H9 (cell line): ENCODE results near the gene RAB1B. TPM values are rescaled to one million over a fixed set of nuclear protein-coding genes. Genes with fewer than 3 reads are reported as not detected.

Experiments
- DNase-seq: peaks from one replicate; pipeline ENCODE4 v3.0.0-alpha.2; 2017
- H2AFZ ChIP-seq: one replicate; pipeline ENCODE4 v1.6.1; 2013; ENCODE audit warnings: mild to moderate bottlenecking, low read length, control low read depth, moderate library complexity
- H2AK5ac ChIP-seq: 2 replicates; pipeline ENCODE4 v1.6.1; 2013; ENCODE audit warnings: low read length, control low read depth, mixed read lengths; ENCODE audit not compliant: insufficient read length
- H2BK120ac ChIP-seq: one replicate; pipeline ENCODE4 v1.6.1; 2013; ENCODE audit warnings: low read depth, mild to moderate bottlenecking, low read length, control low read depth, inconsistent platforms; ENCODE audit not compliant: poor library complexity, severe bottlenecking
- H2BK12ac ChIP-seq: 2 replicates; pipeline ENCODE4 v1.6.1; 2013; ENCODE audit warnings: low read length, control low read depth, mixed read lengths, low read depth; ENCODE audit not compliant: insufficient read length
- H2BK15ac ChIP-seq: 2 replicates; pipeline ENCODE4 v1.6.1; 2013; ENCODE audit warnings: low read depth, low read length, control low read depth
- H2BK20ac ChIP-seq: one replicate; pipeline ENCODE4 v1.6.1; 2013; ENCODE audit warnings: low read depth, mild to moderate bottlenecking, low read length, control low read depth, inconsistent platforms; ENCODE audit not compliant: poor library complexity, severe bottlenecking
- H2BK5ac ChIP-seq: 2 replicates; pipeline ENCODE4 v1.6.1; 2013; ENCODE audit warnings: low read length, control low read depth, mixed read lengths; ENCODE audit not compliant: insufficient read length
- H3K14ac ChIP-seq: 2 replicates; pipeline ENCODE4 v1.6.1; 2013; ENCODE audit warnings: low read length, control low read depth; ENCODE audit not compliant: insufficient read depth
- H3K18ac ChIP-seq: 2 replicates; pipeline ENCODE4 v1.6.1; 2013; ENCODE audit warnings: low read depth, mild to moderate bottlenecking, mixed read lengths, low read length, control low read depth; ENCODE audit not compliant: insufficient read length
- H3K23ac ChIP-seq: 2 replicates; pipeline ENCODE4 v1.6.1; 2013; ENCODE audit warnings: low read length, control low read depth, mixed read lengths, low read depth; ENCODE audit not compliant: insufficient read length
- H3K23me2 ChIP-seq: 2 replicates; pipeline ENCODE4 v1.6.1; 2013; ENCODE audit warnings: low read depth, mild to moderate bottlenecking, mixed read lengths, low read length, control low read depth; ENCODE audit not compliant: insufficient read length, poor library complexity, severe bottlenecking
- H3K27ac ChIP-seq: 2 replicates; pipeline ENCODE4 v1.5.1; 2013; ENCODE audit warnings: low read length, control low read depth, mixed read lengths, low read depth; ENCODE audit not compliant: insufficient read length
- H3K27me3 ChIP-seq: 2 replicates; pipeline ENCODE4 v1.6.1; 2013; ENCODE audit warnings: low read length, control low read depth, inconsistent platforms; ENCODE audit not compliant: insufficient read depth
- H3K4ac ChIP-seq: 2 replicates; pipeline ENCODE4 v1.6.1; 2013; ENCODE audit warnings: low read depth, mild to moderate bottlenecking, control low read depth, inconsistent platforms, low read length, moderate library complexity
- H3K4me1 ChIP-seq: 2 replicates; pipeline ENCODE4 v1.6.1; 2013; ENCODE audit warnings: low read length, control low read depth, inconsistent platforms; ENCODE audit not compliant: insufficient read depth
- H3K4me2 ChIP-seq: 2 replicates; pipeline ENCODE4 v1.6.1; 2013; ENCODE audit warnings: low read length, control low read depth, mixed read lengths; ENCODE audit not compliant: insufficient read length, insufficient read depth
- H3K56ac ChIP-seq: 2 replicates; pipeline ENCODE4 v1.6.1; 2013; ENCODE audit warnings: low read depth, mild to moderate bottlenecking, mixed read lengths, low read length, control low read depth; ENCODE audit not compliant: insufficient read length
- H3K79me1 ChIP-seq: 2 replicates; pipeline ENCODE4 v1.6.1; 2013; ENCODE audit warnings: low read depth, mild to moderate bottlenecking, moderate library complexity, low read length, control low read depth, inconsistent platforms; ENCODE audit not compliant: insufficient read depth, poor library complexity, severe bottlenecking
- H3K79me2 ChIP-seq: 2 replicates; pipeline ENCODE4 v1.6.1; 2013; ENCODE audit warnings: low read length, control low read depth, inconsistent platforms; ENCODE audit not compliant: insufficient read depth
- H3K9ac ChIP-seq: 2 replicates; pipeline ENCODE4 v1.6.1; 2013; ENCODE audit warnings: low read length, control low read depth, mixed read lengths; ENCODE audit not compliant: insufficient read length; ENCODE audit errors: extremely low read depth
- H3K9me3 ChIP-seq: one replicate; pipeline ENCODE4 v1.6.1; 2013; ENCODE audit warnings: low read depth, low read length, inconsistent platforms; ENCODE audit not compliant: control insufficient read depth
- H3T11ph ChIP-seq: one replicate; pipeline ENCODE4 v1.6.1; 2013; ENCODE audit warnings: mild to moderate bottlenecking, low read length, control low read depth, inconsistent platforms
- H4K20me1 ChIP-seq: one replicate; pipeline ENCODE4 v1.6.1; 2013; ENCODE audit not compliant: control insufficient read depth, insufficient read length, insufficient read depth
- H4K5ac ChIP-seq: 2 replicates; pipeline ENCODE4 v1.6.1; 2013; ENCODE audit warnings: low read depth, mild to moderate bottlenecking, mixed read lengths, low read length, control low read depth; ENCODE audit not compliant: insufficient read length
- H4K8ac ChIP-seq: replicated peaks from 2 replicates; pipeline ENCODE4 v1.6.1; 2013; ENCODE audit warnings: low read length, control low read depth, mixed read lengths, low read depth; ENCODE audit not compliant: insufficient read length
- H4K91ac ChIP-seq: 2 replicates; pipeline ENCODE4 v1.6.1; 2013; ENCODE audit warnings: low read depth, mild to moderate bottlenecking, moderate library complexity, mixed read lengths, low read length, control low read depth; ENCODE audit not compliant: insufficient read length
- H3K27ac Mint-ChIP-seq, 3 experiments: 2 replicates in 2 of 3; 3 replicates in 1 of 3; pipeline ENCODE4 v1.8.0; 2020 to 2021; ENCODE audit warnings: mixed read lengths in 3 of 3, mild to moderate bottlenecking in 1 of 3, moderate library complexity in 1 of 3
- H3K27me3 Mint-ChIP-seq: 2 replicates; pipeline ENCODE4 v1.8.0; 2021; ENCODE audit warnings: low read depth, mild to moderate bottlenecking, moderate library complexity, mixed read lengths
- H3K36me3 Mint-ChIP-seq, 3 experiments: 2 replicates in 2 of 3; 3 replicates in 1 of 3; pipeline ENCODE4 v1.8.0; 2020 to 2021; ENCODE audit warnings: low read depth in 3 of 3, mixed read lengths in 3 of 3; ENCODE audit not compliant: insufficient read depth in 1 of 3
- H3K4me1 Mint-ChIP-seq, 2 experiments: 2 replicates each; pipeline ENCODE4 v1.8.0; 2020; ENCODE audit warnings: mixed read lengths in 2 of 2
- H3K4me3 Mint-ChIP-seq, 2 experiments: 2 replicates in 1 of 2; 3 replicates in 1 of 2; pipeline ENCODE4 v1.8.0; 2020 to 2021; ENCODE audit warnings: mild to moderate bottlenecking in 2 of 2, mixed read lengths in 2 of 2, moderate library complexity in 1 of 2
- H3K9me3 Mint-ChIP-seq, 2 experiments: 2 replicates in 1 of 2; 3 replicates in 1 of 2; pipeline ENCODE4 v1.8.0; 2020; ENCODE audit warnings: mild to moderate bottlenecking in 2 of 2, mixed read lengths in 2 of 2, moderate library complexity in 1 of 2
- WGBS: extraction: QIAGEN DNeasy Blood & Tissue Kit; methylation state at CpG from one replicate; pipeline ENCODE4 v1.1.7; 2013; ENCODE audit warnings: missing lambda C conversion rate, low lambda C conversion rate, mixed read lengths; ENCODE audit not compliant: insufficient read length; ENCODE audit errors: extremely low coverage; 5-methylcytosine and 5-hydroxymethylcytosine counted together
- total RNA-seq: library from RNA; stranded (reverse); gene quantifications from 2 replicates; pipeline ENCODE4 v1.2.1, GENCODE V29; 2021
- TF ChIP-seq, protein P1 (sequence below): fragments of 200-600 bp; sonication (generic); conservative IDR thresholded peaks from 3 replicates; pipeline ENCODE4 v1.8.0; 2021; ENCODE audit warnings: antibody characterized with exemption, mild to moderate bottlenecking

Gene RAB1B
- total RNA-seq, 1 experiment from 2014 or later: 118 TPM

GRCh38 chr11:66221726-66222236, 46.7 kb upstream of the RAB1B start:
- Mint-ChIP-seq H3K27ac (peak overlapping the region; percentile 6 to 78 (median 17); a peak in 3 of 7 replicates), H3K4me3 (no peak overlapping the region; a peak in 2 of 5 replicates), H3K9me3 (no peaks in the 10 kb centered on the region), H3K27me3 (no peaks in the 10 kb centered on the region), H3K36me3 (peaks cover 0 to 23% (median 2%) of the 10 kb centered on the region in 3 experiments; a peak in 5 of 7 replicates), H3K4me1 (peaks cover 9 to 10% of the 10 kb centered on the region in 2 experiments)
- H2BK120ac ChIP-seq: no peak overlapping the region
- no peaks in the 10 kb centered on the region for H3K79me1 ChIP-seq
- no peak overlapping the region for H3K14ac ChIP-seq
- no peak overlapping the region for H2BK20ac ChIP-seq
- no peaks in the 10 kb centered on the region for H3K9me3 ChIP-seq
- TF ChIP-seq, protein P1, sequence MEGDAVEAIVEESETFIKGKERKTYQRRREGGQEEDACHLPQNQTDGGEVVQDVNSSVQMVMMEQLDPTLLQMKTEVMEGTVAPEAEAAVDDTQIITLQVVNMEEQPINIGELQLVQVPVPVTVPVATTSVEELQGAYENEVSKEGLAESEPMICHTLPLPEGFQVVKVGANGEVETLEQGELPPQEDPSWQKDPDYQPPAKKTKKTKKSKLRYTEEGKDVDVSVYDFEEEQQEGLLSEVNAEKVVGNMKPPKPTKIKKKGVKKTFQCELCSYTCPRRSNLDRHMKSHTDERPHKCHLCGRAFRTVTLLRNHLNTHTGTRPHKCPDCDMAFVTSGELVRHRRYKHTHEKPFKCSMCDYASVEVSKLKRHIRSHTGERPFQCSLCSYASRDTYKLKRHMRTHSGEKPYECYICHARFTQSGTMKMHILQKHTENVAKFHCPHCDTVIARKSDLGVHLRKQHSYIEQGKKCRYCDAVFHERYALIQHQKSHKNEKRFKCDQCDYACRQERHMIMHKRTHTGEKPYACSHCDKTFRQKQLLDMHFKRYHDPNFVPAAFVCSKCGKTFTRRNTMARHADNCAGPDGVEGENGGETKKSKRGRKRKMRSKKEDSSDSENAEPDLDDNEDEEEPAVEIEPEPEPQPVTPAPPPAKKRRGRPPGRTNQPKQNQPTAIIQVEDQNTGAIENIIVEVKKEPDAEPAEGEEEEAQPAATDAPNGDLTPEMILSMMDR: no peak
- peak; percentile 23 for DNase-seq
- no peaks in the 10 kb centered on the region for H3K4me1 ChIP-seq
- no peak overlapping the region for H4K5ac ChIP-seq
- no peak overlapping the region for H3T11ph ChIP-seq
- no peak overlapping the region for H3K4me2 ChIP-seq
- H3K9ac ChIP-seq: no peak overlapping the region
- no peak overlapping the region for H3K56ac ChIP-seq
- no peak overlapping the region for H3K4ac ChIP-seq
- H3K27me3 ChIP-seq: no peaks in the 10 kb centered on the region
- H4K91ac ChIP-seq: no peak overlapping the region
- no peak overlapping the region for H2BK5ac ChIP-seq
- H2AFZ ChIP-seq: no peak overlapping the region
- no peaks in the 10 kb centered on the region for H3K79me2 ChIP-seq
- H2BK12ac ChIP-seq: no peak overlapping the region
- no peak overlapping the region for H3K23ac ChIP-seq
- WGBS: no CpG with 5 or more reads among the region's 9 CpGs
- H3K27ac ChIP-seq: no peak overlapping the region
- H3K23me2 ChIP-seq: no peaks in the 10 kb centered on the region
- H2BK15ac ChIP-seq: no peak overlapping the region
- peak overlapping the region; percentile 57 for H3K18ac ChIP-seq
- H2AK5ac ChIP-seq: no peak overlapping the region
- H4K8ac ChIP-seq: no peak overlapping the region
- H4K20me1 ChIP-seq: no peaks in the 10 kb centered on the region
